Measurements from ENCODE around the gene ARHGAP15. TPM values are rescaled to one million over a fixed set of nuclear protein-coding genes. Genes with fewer than 3 reads are reported as not detected.

The ARHGAP15 gene
- total RNA-seq, 1 experiment from 2014 or later, result 0.41 TPM

- POLR2A ChIA-PET, result no interaction called here
- ATAC-seq, result no peak
- in situ Hi-C loops (cut with HindIII; ENCODE audit: low pct_unique_long_range_greater_than_20kb, low sequenced_read_pairs), result no loop called here
Measured at GRCh38 chr2:143252138-143252907, 123.1 kb downstream of the ARHGAP15 start.

GRCh38 chr2:143254110-143254509 is 124.9 kb downstream of the ARHGAP15 start:
- Histone ChIP-seq H3K36me3 (ENCODE audit: control insufficient read depth, insufficient read depth, low read length) (no peaks in the 10 kb centered on the region), H3K4me3 (ENCODE audit: low read depth in 2 of 2, low read length in 2 of 2) (no peak overlapping the region), H3K4me1 (ENCODE audit: control insufficient read depth, insufficient read depth, low read length) (no peaks in the 10 kb centered on the region), H3K9me3 (ENCODE audit: control insufficient read depth, insufficient read depth, low read depth, low read length) (no peaks in the 10 kb centered on the region), H3K27ac (ENCODE audit: low read length) (no peak overlapping the region), H3K27me3 (ENCODE audit: control insufficient read depth, insufficient read depth, low read length) (peaks cover 3% of the 10 kb centered on the region; the same call in 1 of the 2 replicates)
- ChIA-PET POLR2A (no interaction called here), CTCF (no interaction called here)
- TF ChIP-seq POLR2AphosphoS5 (IDR thresholded peaks at IDR 0.05; ENCODE audit: low read depth, low read length) (no peak), CTCF (IDR thresholded peaks at IDR 0.05) (no peak), SIN3A (IDR thresholded peaks at IDR 0.05; ENCODE audit: borderline replicate concordance, insufficient read depth, low read depth, low read length) (no peak), REST (IDR thresholded peaks at IDR 0.05; ENCODE audit: insufficient read depth in 1 of 2, low read depth in 2 of 2, low read length in 1 of 2) (no peak), TCF7L2 (IDR thresholded peaks at IDR 0.05; ENCODE audit: low read depth, low read length) (no peak)
- BruUV-seq (replicated peaks), result no TSS peak
- in situ Hi-C loops (cut with HindIII; ENCODE audit: low pct_unique_long_range_greater_than_20kb, low sequenced_read_pairs) (no loop called here), intact Hi-C loops (cut with micrococcal nuclease; ENCODE audit: unreplicated experiment) (no loop called here)
- DNase-seq (ENCODE audit: low read depth, low spot score) (no peak), ATAC-seq (no peak)

More at GRCh38 chr2:143252138-143252907, 123.1 kb downstream of the ARHGAP15 start:
- Histone ChIP-seq H3K4me3 (ENCODE audit: low read depth in 2 of 2, low read length in 2 of 2) (no peak overlapping the region), H3K27me3 (ENCODE audit: control insufficient read depth, insufficient read depth, low read length) (peaks cover 3% of the 10 kb centered on the region; the same call in 1 of the 2 replicates), H3K36me3 (ENCODE audit: control insufficient read depth, insufficient read depth, low read length) (no peaks in the 10 kb centered on the region), H3K4me1 (ENCODE audit: control insufficient read depth, insufficient read depth, low read length) (no peaks in the 10 kb centered on the region), H3K9me3 (ENCODE audit: control insufficient read depth, insufficient read depth, low read depth, low read length) (no peaks in the 10 kb centered on the region), H3K27ac (ENCODE audit: low read length) (no peak overlapping the region)
- no TSS peak for BruUV-seq (replicated peaks)
- TF ChIP-seq REST (IDR thresholded peaks at IDR 0.05; ENCODE audit: insufficient read depth in 1 of 2, low read depth in 2 of 2, low read length in 1 of 2), result no peak
- no peak for TF ChIP-seq SIN3A (IDR thresholded peaks at IDR 0.05; ENCODE audit: borderline replicate concordance, insufficient read depth, low read depth, low read length)
- no peak for TF ChIP-seq POLR2AphosphoS5 (IDR thresholded peaks at IDR 0.05; ENCODE audit: low read depth, low read length)
- no peak for TF ChIP-seq TCF7L2 (IDR thresholded peaks at IDR 0.05; ENCODE audit: low read depth, low read length)
- no peak for TF ChIP-seq CTCF (IDR thresholded peaks at IDR 0.05)
- DNase-seq (ENCODE audit: low read depth, low spot score), result no peak
- CTCF ChIA-PET, result no interaction called here
- intact Hi-C loops (cut with micrococcal nuclease; ENCODE audit: unreplicated experiment), result no loop called here
